B cell (primary cell): Measurements from ENCODE around the gene TNFRSF1A. TPM values are rescaled to one million over a fixed set of nuclear protein-coding genes. Genes with fewer than 3 reads are reported as not detected.

ENCODE experiments used
- ATAC-seq: fragments of 200-7000 bp; cut with Tn5 transposase; one replicate; pipeline ENCODE4 v1.10.0; 2021; ENCODE audit warnings: low read depth, mild to moderate bottlenecking, moderate number of reproducible peaks, moderate library complexity
- CTCF ChIA-PET: fragments of 350-600 bp; sonication (Branson Sonifier 250); formaldehyde crosslinking; loops from one replicate; lab custom pipeline; 2021; ENCODE audit warnings: antibody characterized with exemption, inconsistent platforms; lab: Charles Lee
- POLR2A ChIA-PET: fragments of 350-600 bp; sonication (Branson Sonifier 250); formaldehyde crosslinking; loops from one replicate; lab custom pipeline; 2021; ENCODE audit warnings: antibody characterized with exemption; lab: Charles Lee
- DNase-seq: peaks from one replicate; pipeline ENCODE4 v3.0.0; 2013
- H2AFZ ChIP-seq: 2 replicates; pipeline ENCODE4 v1.6.1; 2012; ENCODE audit warnings: mild to moderate bottlenecking, low read depth, low read length; ENCODE audit not compliant: insufficient read depth, poor library complexity, severe bottlenecking
- H3K27ac ChIP-seq, 2 donors: 1 replicate in 1 of 2; 2 replicates in 1 of 2; pipeline ENCODE4 v1.5.1; 2012 to 2013; ENCODE audit warnings: low read length in 2 of 2, mild to moderate bottlenecking in 2 of 2, moderate library complexity in 1 of 2
- H3K27me3 ChIP-seq, 4 experiments: fragments of 200-600 bp in 1 of 4; sonication (generic) in 1 of 4; replicated peaks in 1 of 4; 1 replicate in 2 of 4; 2 replicates in 2 of 4; pipeline versions ENCODE4 v1.6.1 to v1.7.0; 2013 to 2016; ENCODE audit warnings: low read length in 3 of 4, mild to moderate bottlenecking in 2 of 4, mixed read lengths in 1 of 4, moderate library complexity in 1 of 4; ENCODE audit not compliant: insufficient read depth in 4 of 4, control insufficient read depth in 3 of 4; ENCODE audit errors: control extremely low read depth in 1 of 4
- H3K36me3 ChIP-seq, 2 experiments: replicated peaks in 1 of 2; 1 replicate in 1 of 2; 2 replicates in 1 of 2; pipeline versions ENCODE4 v1.6.1 to v1.7.1; 2013; ENCODE audit warnings: low read length in 1 of 2; ENCODE audit not compliant: insufficient read depth in 2 of 2, control insufficient read depth in 1 of 2; ENCODE audit errors: control extremely low read depth in 1 of 2, extremely low read depth in 1 of 2
- H3K4me1 ChIP-seq, 2 donors: fragments of 200-600 bp in 1 of 2; sonication (generic) in 1 of 2; 1 replicate in 1 of 2; 2 replicates in 1 of 2; pipeline versions ENCODE4 v1.5.1 to v1.6.1; 2013 to 2017; ENCODE audit warnings: low read length in 2 of 2; ENCODE audit not compliant: control insufficient read depth in 2 of 2, insufficient read depth in 2 of 2
- H3K4me2 ChIP-seq: replicated peaks from 2 replicates; pipeline ENCODE3; 2012; ENCODE audit warnings: mild to moderate bottlenecking, low read depth, low read length; ENCODE audit not compliant: poor library complexity, severe bottlenecking
- H3K4me3 ChIP-seq, 5 experiments: fragments of 200-600 bp in 1 of 5; sonication (generic) in 1 of 5; 1 replicate in 3 of 5; 2 replicates in 2 of 5; pipeline versions ENCODE4 v1.5.1 to v1.7.0; 2011 to 2016; ENCODE audit warnings: low read length in 4 of 5, mild to moderate bottlenecking in 4 of 5, low read depth in 2 of 5, control low read depth in 1 of 5, moderate library complexity in 1 of 5; ENCODE audit not compliant: insufficient read depth in 1 of 5; ENCODE audit errors: control extremely low read depth in 1 of 5, extremely low read depth in 1 of 5
- H3K79me2 ChIP-seq: fragments of 200-600 bp; sonication (generic); one replicate; pipeline ENCODE4 v1.6.0; 2016; ENCODE audit warnings: low read length; ENCODE audit not compliant: control insufficient read depth, insufficient read depth
- H3K9ac ChIP-seq: fragments of 200-600 bp; sonication (generic); 2 replicates; pipeline ENCODE4 v1.6.1; 2017; ENCODE audit warnings: mild to moderate bottlenecking, low read length, moderate library complexity
- H3K9me3 ChIP-seq, 3 donors: one replicate each; pipeline versions ENCODE4 v1.6.1 to v1.7.1; 2013; ENCODE audit warnings: low read length in 2 of 3; ENCODE audit not compliant: control insufficient read depth in 2 of 3, insufficient read depth in 1 of 3; ENCODE audit errors: control extremely low read depth in 1 of 3
- H4K20me1 ChIP-seq: 2 replicates; pipeline ENCODE4 v1.6.0; 2012; ENCODE audit warnings: mild to moderate bottlenecking, low read length; ENCODE audit not compliant: insufficient read depth, control insufficient read depth, poor library complexity, severe bottlenecking
- H3K27ac Mint-ChIP-seq: one replicate; pipeline ENCODE4 v1.8.0; 2021; ENCODE audit warnings: mixed read lengths
- H3K27me3 Mint-ChIP-seq: one replicate; pipeline ENCODE4 v1.8.0; 2021; ENCODE audit warnings: mixed read lengths
- H3K4me1 Mint-ChIP-seq: one replicate; pipeline ENCODE4 v1.8.0; 2021; ENCODE audit warnings: mixed read lengths
- H3K4me3 Mint-ChIP-seq: one replicate; pipeline ENCODE4 v1.8.0; 2021; ENCODE audit warnings: mixed read lengths
- H3K9me3 Mint-ChIP-seq: one replicate; pipeline ENCODE4 v1.8.0; 2022; ENCODE audit warnings: mixed read lengths; ENCODE audit not compliant: insufficient read depth
- EZH2 ChIP-seq: IDR thresholded peaks from 2 replicates; pipeline ENCODE4 v1.6.1; 2012; ENCODE audit warnings: borderline replicate concordance, low read depth, mild to moderate bottlenecking, moderate library complexity, low read length; ENCODE audit not compliant: insufficient read depth, poor library complexity, severe bottlenecking
- WGBS: methylation state at CpG from one replicate; pipeline ENCODE4 v1.1.5; 2013; ENCODE audit warnings: missing lambda C conversion rate; ENCODE audit not compliant: insufficient coverage; 5-methylcytosine and 5-hydroxymethylcytosine counted together
- intact Hi-C: fragments of 100-400 bp; cut with micrococcal nuclease; formaldehyde crosslinking; loops from one replicate; pipeline ENCODE4 v1.10.0; 2022
- polyA plus RNA-seq: library from polyadenylated mRNA; depleted of rRNA; stranded (reverse); fragments of >200 nt; gene quantifications from 2 replicates; pipeline ENCODE4 v1.2.3, GENCODE V29; 2012
- total RNA-seq, 2 donors: library from RNA; stranded (reverse); fragments of 120-200 nt in 1 of 2; gene quantifications; 1 replicate in 1 of 2; 2 replicates in 1 of 2; pipeline versions ENCODE4 v1.2.3 to v1.2.4, GENCODE V29; 2013 to 2022
- TF ChIP-seq, protein P1 (sequence below): fragments of 200-600 bp; IDR thresholded peaks from one replicate; pipeline ENCODE4 v1.8.0; 2022; ENCODE audit warnings: antibody characterized with exemption, mild to moderate bottlenecking

Gene TNFRSF1A
- total and polyA plus RNA-seq, 2 donors (not counting 1 experiment from before 2014, with no cell fraction given) = 0.59 to 1.6 TPM

DNA sequence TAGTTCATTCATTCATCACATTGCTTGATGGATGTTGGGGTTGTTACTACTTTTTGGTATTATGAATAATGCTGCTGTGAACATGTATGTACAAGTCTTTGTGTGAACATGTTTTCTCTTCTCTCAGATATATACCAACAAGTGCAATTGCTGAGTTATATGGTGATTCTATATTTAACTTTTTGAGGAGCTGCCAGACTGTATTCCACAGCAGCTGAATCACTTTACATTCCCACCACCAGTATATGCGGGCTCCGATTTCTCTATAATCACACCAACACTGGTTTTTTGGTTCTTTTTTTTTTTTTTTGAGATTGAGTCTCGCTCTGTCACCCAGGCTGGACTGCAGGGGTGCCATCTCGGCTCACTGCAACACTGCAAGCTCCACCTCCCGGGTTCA is 53.6 kb downstream of the TNFRSF1A start:
- H4K20me1 ChIP-seq = no peaks in the 10 kb centered on the region
- Mint-ChIP-seq H3K27me3 (peaks cover 37% of the 10 kb centered on the region), H3K4me3 (no peak overlapping the region), H3K27ac (no peak overlapping the region), H3K4me1 (no peaks in the 10 kb centered on the region), H3K9me3 (no peaks in the 10 kb centered on the region)
- ChIA-PET CTCF (interaction anchor here (1.2 to 7.5 kb wide), 5 partner anchors 10 to 300 kb away, joined by 3 to 94 read pairs (median 17); no protein-coding TSS in a partner anchor), POLR2A (no interaction called here)
- H3K27ac ChIP-seq = no peak overlapping the region
- ATAC-seq (no peak), DNase-seq (no peak)
- H3K4me2 ChIP-seq = no peak overlapping the region
- TF ChIP-seq, protein P1, sequence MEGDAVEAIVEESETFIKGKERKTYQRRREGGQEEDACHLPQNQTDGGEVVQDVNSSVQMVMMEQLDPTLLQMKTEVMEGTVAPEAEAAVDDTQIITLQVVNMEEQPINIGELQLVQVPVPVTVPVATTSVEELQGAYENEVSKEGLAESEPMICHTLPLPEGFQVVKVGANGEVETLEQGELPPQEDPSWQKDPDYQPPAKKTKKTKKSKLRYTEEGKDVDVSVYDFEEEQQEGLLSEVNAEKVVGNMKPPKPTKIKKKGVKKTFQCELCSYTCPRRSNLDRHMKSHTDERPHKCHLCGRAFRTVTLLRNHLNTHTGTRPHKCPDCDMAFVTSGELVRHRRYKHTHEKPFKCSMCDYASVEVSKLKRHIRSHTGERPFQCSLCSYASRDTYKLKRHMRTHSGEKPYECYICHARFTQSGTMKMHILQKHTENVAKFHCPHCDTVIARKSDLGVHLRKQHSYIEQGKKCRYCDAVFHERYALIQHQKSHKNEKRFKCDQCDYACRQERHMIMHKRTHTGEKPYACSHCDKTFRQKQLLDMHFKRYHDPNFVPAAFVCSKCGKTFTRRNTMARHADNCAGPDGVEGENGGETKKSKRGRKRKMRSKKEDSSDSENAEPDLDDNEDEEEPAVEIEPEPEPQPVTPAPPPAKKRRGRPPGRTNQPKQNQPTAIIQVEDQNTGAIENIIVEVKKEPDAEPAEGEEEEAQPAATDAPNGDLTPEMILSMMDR = no peak
- TF ChIP-seq EZH2 = no peak
- H3K4me3 ChIP-seq = no peak overlapping the region
- H3K4me1 ChIP-seq = peaks cover 0 to 5% of the 10 kb centered on the region in 2 donors
- no CpG with 5 or more reads among the region's 5 CpGs for WGBS
- no peak overlapping the region for H2AFZ ChIP-seq
- H3K9me3 ChIP-seq = no peaks in the 10 kb centered on the region
- intact Hi-C loops = loop anchor here (5.0 kb wide), 1 partner anchor 249 kb away; no protein-coding TSS in a partner anchor
- H3K79me2 ChIP-seq = no peaks in the 10 kb centered on the region
- H3K27me3 ChIP-seq = peaks cover 0 to 7% (median 2%) of the 10 kb centered on the region in 4 experiments
- no peaks in the 10 kb centered on the region for H3K36me3 ChIP-seq
- H3K9ac ChIP-seq = no peak overlapping the region

DNA sequence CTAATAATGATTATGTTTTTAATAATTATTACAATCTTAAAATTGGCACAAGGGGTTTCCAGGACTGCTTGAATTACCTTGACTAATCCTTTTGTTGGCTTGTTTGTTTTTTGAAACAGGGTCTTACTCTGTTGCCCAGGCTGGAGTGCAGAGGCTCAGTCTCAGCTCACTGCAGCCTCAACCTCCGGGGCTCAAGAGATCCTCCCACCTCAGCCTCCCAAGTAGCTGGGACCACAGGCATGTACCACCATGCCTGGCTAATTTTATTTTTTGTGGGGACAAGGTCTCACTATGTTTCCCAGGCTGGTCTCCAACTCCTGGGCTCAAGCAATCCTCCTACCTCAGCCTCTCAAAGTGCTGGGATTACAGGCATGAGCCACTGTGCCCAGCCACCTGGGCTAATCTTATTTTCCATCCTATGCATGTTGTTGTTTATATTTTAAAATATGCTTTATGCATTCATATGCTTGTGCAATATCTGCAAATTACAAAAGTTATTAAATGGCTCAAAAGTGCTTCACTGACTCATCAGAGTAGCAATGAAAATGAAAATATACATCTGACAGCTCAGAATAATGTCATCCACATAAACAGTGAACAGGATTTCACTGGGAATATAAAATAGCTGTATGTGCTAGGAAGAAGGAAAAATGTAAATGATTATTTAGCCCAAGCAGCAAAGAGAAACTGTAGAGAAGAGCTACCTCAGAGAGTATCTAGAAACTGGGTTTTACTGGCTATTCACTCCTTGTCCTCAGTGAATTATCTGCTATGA is 56.2 kb downstream of the TNFRSF1A start:
- H3K4me1 Mint-ChIP-seq = no peaks in the 10 kb centered on the region
- H3K27me3 Mint-ChIP-seq = peaks cover 45% of the 10 kb centered on the region

More for the DNA sequence above, 56.2 kb downstream of the TNFRSF1A start:
- TF ChIP-seq EZH2 = no peak
- TF ChIP-seq, protein P1 = no peak
- Histone ChIP-seq H2AFZ (no peak overlapping the region), H3K27me3 (peaks cover 0 to 6% (median 2%) of the 10 kb centered on the region in 4 experiments), H3K9me3 (no peaks in the 10 kb centered on the region), H3K9ac (no peak overlapping the region), H4K20me1 (no peaks in the 10 kb centered on the region), H3K79me2 (no peaks in the 10 kb centered on the region), H3K36me3 (no peaks in the 10 kb centered on the region), H3K27ac (no peak overlapping the region), H3K4me3 (no peak overlapping the region), H3K4me2 (no peak overlapping the region), H3K4me1 (peaks cover 0 to 5% of the 10 kb centered on the region in 2 donors)
- CTCF ChIA-PET = interaction anchor here (0.7 to 7.5 kb wide), 19 partner anchors 8 to 297 kb away, joined by 3 to 94 read pairs (median 5); partner anchors contain the start of gene VAMP1
- POLR2A ChIA-PET = interaction anchor here (0.6 kb wide), 1 partner anchor 124 kb away, joined by 5 read pairs; no protein-coding TSS in a partner anchor
- no peak for DNase-seq
- no CpG with 5 or more reads among the region's 1 CpG for WGBS
- intact Hi-C loops = loop anchor here (1.0 to 5.0 kb wide), 3 partner anchors 90 to 252 kb away; no protein-coding TSS in a partner anchor
- Mint-ChIP-seq H3K9me3 (no peaks in the 10 kb centered on the region), H3K4me3 (no peak overlapping the region), H3K27ac (no peak overlapping the region)
- ATAC-seq = no peak
